ENCODE data around the gene NLRP3. TPM values are rescaled to one million over a fixed set of nuclear protein-coding genes. Genes with fewer than 3 reads are reported as not detected.

The NLRP3 gene
- total RNA-seq, 4 donors from 2014 or later: 7.1 to 17.7 (median 14.4) TPM

GRCh38 chr1:247491328-247491727 lies 75.4 kb downstream of the NLRP3 start:
- no peak for ATAC-seq (ENCODE audit: low FRiP score)
- no peak for TF ChIP-seq CTCF (IDR thresholded peaks at IDR 0.05)
- no peak for DNase-seq (ENCODE audit: low spot score)

GRCh38 chr1:247493106-247493505 lies 77.1 kb downstream of the NLRP3 start:
- DNase-seq (ENCODE audit: low spot score) (no peak), ATAC-seq (ENCODE audit: low FRiP score) (no peak)

GRCh38 chr1:247494767-247495166 lies 78.8 kb downstream of the NLRP3 start:
- DNase-seq (ENCODE audit: low spot score) (no peak), ATAC-seq (ENCODE audit: low FRiP score) (no peak)
- TF ChIP-seq CTCF (IDR thresholded peaks at IDR 0.05): no peak

More at GRCh38 chr1:247493106-247493505, 77.1 kb downstream of the NLRP3 start:
- TF ChIP-seq CTCF (IDR thresholded peaks at IDR 0.05): no peak

GRCh38 chr1:247496581-247497285 lies 80.8 kb downstream of the NLRP3 start:
- no peak for TF ChIP-seq CTCF (IDR thresholded peaks at IDR 0.05)
- DNase-seq (ENCODE audit: low spot score) (no peak), ATAC-seq (ENCODE audit: low FRiP score) (no peak)

Other genes with a start within 250 kb of the NLRP3 start
- gene ZNF124, start 244.2 kb upstream of the NLRP3 start, total RNA-seq: 10 to 100 TPM; 18.6 to 40.5 (median 24.0) TPM
- not detected for gene VN1R5, start 160.1 kb upstream of the NLRP3 start, total RNA-seq
- 10 to 100 TPM; 18.8 to 31.5 (median 26.6) TPM for gene ZNF496, start 84.3 kb upstream of the NLRP3 start, total RNA-seq
- not detected for gene OR2B11, start 41.9 kb downstream of the NLRP3 start, total RNA-seq
- not detected for gene OR2C3, start 120.3 kb downstream of the NLRP3 start, total RNA-seq
- gene GCSAML, start 133.0 kb downstream of the NLRP3 start, total RNA-seq: 1 to 10 TPM in 2 of 4 donors, under 1 TPM in 1, not detected in 1; 0.28 to 4.6 (median 2.3) TPM
- not detected for gene OR2G2, start 172.2 kb downstream of the NLRP3 start, total RNA-seq
- gene OR2G3, start 189.4 kb downstream of the NLRP3 start, total RNA-seq: not detected

All from omental fat pad (tissue), 4 donors.